Measurements from ENCODE around the gene CCDC149. TPM values are rescaled to one million over a fixed set of nuclear protein-coding genes. Genes with fewer than 3 reads are reported as not detected.

CCDC149 gene
- 10 to 100 TPM; 14.9 to 19.5 TPM for total RNA-seq
- long read RNA-seq, partial matches to known transcripts = 9 of 15 reads
- long read RNA-seq, other reads (novel, unspliced or antisense) = 3 of 15 reads

DNA sequence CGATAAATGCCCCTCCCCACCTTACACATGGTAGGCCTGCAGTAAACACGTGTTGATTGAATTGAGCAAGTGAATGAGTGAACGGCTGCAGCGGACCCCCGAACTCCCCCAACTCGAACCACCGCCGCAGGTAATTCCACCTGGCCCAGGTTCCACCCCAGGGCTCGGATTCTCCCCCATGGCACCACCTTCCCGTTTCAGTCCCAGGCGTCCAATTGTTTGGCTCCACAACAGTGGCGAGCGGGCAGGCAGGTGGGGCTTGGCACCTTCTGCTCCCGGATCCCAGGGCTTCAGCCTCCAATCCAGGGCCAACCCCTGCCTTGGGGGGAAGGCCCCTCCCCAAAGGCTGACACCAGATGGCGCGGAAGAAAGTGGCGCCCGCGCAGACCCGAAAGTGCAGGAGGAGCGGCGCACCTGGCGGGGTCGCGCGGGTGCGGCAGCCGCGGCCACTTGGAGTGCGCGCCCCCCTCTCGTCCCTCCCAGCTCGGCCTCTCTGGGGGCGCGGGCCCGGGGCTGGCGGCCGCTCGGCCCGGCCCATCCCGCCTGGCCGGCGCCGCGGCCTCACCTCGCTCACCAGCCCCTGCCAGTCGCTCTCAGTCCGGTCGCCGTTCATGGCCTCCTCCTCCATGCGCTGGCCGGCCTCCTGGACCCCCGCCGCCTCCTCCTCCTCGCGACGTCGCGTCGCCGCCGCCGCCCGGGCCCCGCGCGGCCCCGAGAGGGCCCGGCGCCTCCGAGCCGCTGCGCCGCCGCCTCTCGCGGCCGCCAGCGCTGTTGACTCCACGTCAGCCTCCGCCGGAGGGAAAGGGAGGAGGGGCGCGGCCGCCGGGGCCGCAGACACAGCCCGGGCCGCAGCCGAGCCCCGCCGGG is at the start of gene CCDC149:
TSS of gene CCDC149 (minus strand) at position 791 of the 867 bp plus-strand sequence. CDS start at position 613, 178 bp downstream.
- intact Hi-C loops (cut with DNase I) = no loop called here
- ATAC-seq (peak; percentile 87 to 94), DNase-seq (peak; percentile 79)

DNA sequence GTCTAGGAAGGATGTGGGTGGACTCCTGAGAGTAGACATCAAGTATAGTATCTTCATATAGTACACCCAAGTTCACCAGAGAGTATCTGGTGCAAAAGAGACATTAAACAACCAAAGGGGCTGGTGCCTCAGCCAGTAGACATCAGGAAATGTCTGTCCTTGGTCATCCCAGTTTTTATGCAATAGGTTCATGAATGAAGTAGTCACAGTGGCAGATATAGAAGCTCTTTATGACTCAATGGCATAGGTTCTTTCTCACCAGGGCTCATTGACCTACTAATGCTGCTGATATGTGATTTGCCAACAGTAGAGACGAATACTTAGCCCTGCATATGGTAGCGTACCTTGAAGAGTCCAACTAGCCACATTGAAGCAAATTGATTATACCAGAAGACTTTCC is 45.0 kb upstream of the CCDC149 start:
- DNase-seq = no peak
- no peak for ATAC-seq
- intact Hi-C loops (cut with DNase I) = no loop called here

DNA sequence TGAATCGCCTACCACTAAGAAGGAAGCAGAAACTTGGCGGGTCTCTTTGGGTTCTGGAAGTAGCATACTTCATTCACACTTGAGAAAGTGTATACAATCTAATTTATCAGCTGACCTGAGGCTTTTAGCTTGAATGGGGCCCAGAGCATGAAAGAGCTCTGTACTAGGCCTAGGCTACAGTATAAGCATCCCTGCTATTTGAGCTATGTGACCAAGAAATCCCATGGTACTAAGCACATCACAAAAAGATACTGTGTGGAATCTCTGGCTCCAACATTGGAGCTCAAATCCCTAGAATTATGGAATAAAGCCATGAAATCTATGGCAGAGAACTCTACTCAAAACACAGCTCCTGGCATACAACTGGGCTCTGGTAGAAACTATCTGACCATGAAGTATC is 43.9 kb upstream of the CCDC149 start:
- ATAC-seq (no peak), DNase-seq (no peak)
- intact Hi-C loops (cut with DNase I) = no loop called here

DNA sequence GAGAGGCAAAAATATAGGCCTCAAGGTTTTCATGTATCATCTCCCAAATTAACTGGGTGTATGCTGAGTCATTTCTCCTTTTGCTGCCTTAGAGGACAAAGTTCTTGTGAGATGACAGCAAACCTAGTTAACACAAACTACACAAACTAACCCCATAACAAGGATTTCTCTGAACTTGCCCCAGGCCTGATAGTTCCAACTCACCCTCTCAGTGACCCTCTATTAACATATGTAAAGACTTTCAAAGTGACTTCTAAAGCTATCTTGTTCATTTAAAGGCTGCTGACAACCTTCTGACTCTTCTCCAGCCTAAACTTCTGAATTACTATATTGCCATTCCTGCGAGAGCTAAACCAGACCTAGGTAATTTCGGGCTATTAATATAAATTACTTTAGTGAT is 43.2 kb upstream of the CCDC149 start:
- DNase-seq (no peak), ATAC-seq (no peak)
- intact Hi-C loops (cut with DNase I) = no loop called here

DNA sequence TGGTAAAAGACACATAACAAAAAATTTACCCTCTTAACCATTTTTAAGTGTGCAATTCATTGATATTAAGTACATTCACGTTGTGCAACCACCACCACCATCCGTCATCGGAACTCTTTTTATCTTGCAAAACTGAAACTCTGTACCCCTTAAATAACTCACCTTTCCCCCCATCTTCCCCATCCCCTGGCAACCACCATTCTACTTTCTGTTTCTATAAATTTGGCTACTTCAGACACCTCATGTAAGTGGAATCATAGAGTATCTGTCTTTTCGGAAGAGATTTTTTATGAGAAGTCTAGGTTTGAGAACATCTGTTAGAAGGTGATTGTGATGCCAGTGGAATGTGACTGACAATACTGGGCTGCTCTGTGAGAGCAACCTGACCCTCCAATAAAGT is 39.8 kb upstream of the CCDC149 start:
- DNase-seq (no peak), ATAC-seq (no peak)
- intact Hi-C loops (cut with DNase I) = no loop called here

DNA sequence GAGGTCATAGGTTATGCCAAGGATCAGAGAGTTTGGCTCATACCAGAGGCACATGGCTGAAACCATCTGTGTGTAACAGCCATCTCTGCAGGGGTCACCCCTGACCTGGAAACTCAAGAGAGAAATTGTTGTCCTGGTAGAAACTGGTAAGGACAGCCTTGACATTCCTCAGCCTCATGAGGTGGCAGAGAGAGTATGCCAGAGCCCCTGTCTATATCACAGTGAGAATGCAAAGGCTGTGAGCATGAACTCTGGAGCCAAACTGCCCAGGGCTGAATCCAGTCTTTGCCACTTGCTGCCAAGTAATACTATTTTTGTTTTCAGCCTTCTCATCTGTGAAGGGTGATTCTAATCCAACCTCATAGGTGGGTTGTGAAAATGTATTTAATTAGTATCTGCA is 37.1 kb upstream of the CCDC149 start:
- DNase-seq (no peak), ATAC-seq (peak; percentile 47 to 59)
- intact Hi-C loops (cut with DNase I) = no loop called here

DNA sequence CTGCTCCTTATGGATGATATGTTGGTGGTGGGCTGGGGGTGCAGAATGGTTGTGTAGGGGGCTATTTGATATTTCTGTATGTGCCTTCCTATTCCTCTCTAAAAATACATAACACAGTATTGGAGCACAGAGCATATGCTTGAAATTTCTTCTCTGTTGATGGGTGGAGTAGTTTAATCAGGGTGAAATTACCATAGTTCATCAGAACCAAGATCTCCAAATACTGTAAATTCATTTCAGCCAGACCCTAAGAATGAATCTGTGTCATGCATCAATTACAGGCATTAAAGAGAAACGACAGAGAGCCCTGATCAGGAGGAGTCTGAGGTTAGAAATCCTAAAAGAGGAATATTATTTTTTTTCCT is 25.1 kb upstream of the CCDC149 start:
- intact Hi-C loops (cut with DNase I) = no loop called here
- ATAC-seq = no peak
- no peak for DNase-seq

DNA sequence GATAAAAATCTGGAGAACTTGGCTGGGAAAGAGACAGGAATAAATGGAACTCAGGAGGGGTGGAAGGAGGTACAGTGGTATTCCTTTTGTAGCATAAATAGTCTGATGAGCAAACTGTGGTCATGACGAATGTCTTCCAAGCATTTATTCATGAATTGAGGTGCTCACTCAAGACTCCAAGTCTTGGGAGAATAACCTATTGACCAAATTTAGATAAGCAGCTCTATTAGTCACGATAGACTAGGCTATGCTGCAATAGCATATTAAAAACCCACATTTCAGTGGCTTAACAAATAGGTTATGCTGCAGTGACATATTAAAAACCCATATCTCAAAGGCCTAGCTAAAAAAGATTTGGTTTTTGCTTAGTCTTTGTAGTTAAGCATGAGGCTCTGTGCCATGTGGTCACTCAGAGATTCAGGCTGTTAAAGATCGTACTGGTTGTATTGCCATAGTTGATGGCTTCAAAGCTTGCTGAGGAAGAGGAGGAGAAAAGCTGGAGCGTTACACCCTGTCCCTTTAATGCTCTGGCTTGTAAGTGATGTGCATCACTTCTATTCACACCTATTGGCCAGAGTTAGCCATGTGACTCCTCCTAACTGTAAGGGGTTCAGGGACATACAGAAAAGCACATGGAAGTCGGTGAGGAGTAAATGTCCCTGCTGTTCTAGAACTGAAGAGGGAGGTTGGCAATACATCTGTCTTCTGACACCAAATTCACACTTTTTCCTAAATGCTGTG is 24.5 kb upstream of the CCDC149 start:
- DNase-seq = no peak
- no peak for ATAC-seq
- intact Hi-C loops (cut with DNase I) = no loop called here

DNA sequence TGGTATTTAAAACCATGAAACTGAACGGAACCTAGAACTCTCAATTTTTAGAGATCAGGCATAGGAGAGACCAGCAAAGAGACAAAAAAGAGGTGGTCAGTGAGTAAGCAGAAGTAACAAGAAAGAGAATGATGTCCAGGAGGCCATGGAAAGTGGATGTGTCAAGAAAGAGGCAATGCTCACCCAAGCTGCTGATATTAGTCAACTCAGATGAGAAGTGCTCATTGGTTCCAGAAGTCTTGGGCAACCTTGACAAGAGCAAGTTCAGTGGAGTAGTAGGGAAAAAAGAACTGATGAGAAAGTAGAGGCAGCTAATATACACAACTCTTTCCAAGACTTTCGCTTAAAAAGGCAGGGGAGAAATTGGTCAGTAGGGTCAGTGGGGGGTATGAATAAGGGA is 23.0 kb upstream of the CCDC149 start:
- intact Hi-C loops (cut with DNase I) = no loop called here
- ATAC-seq = no peak
- DNase-seq = no peak

DNA sequence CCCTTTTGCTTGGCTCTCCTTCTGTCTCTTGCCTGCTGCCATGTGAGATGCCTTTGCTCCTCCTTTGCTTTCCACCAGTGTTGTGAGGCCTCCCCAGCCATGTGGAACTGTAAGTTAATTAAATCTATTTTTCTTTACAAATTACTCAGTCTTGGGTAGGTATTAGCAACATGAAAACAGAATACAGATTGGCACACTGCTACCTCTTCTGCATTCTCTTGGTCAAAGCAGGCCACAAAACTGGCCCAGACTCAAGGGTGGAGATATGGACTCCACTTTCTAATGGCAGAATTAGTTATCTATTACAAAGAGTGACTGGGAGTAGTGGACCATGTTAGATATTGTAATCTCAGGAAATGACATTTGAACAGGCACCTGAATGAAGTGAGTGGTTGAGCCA is 21.5 kb upstream of the CCDC149 start:
- intact Hi-C loops (cut with DNase I) = no loop called here
- DNase-seq (no peak), ATAC-seq (no peak)

DNA sequence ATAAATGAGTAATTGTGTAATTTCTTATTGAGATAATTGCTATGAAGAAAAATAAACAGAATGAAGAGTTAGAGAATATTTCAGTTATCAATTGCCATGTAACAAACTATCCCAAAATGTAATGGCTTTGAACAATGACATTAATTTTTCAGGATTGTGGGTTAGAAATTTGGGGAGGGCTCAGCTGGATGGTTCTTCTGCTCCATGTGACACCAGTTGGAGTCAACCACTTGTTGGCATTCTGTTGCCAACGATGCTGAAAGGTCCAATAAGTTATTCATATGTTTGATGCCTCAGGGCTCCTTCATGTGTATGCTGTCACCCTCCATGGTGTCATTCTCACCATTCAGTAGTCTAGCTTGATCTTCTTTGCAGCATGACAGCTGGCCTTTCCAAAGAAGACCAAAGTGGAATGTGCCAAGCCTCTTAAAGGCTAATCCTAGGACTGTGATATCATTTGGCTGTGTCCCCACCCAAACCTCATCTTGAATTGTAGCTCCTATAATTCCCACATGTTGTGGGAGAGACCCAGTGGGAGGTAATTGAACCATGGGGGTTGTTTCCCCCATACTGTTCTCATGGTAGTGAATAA is 20.9 kb upstream of the CCDC149 start:
- ATAC-seq (no peak), DNase-seq (no peak)
- intact Hi-C loops (cut with DNase I) = no loop called here

DNA sequence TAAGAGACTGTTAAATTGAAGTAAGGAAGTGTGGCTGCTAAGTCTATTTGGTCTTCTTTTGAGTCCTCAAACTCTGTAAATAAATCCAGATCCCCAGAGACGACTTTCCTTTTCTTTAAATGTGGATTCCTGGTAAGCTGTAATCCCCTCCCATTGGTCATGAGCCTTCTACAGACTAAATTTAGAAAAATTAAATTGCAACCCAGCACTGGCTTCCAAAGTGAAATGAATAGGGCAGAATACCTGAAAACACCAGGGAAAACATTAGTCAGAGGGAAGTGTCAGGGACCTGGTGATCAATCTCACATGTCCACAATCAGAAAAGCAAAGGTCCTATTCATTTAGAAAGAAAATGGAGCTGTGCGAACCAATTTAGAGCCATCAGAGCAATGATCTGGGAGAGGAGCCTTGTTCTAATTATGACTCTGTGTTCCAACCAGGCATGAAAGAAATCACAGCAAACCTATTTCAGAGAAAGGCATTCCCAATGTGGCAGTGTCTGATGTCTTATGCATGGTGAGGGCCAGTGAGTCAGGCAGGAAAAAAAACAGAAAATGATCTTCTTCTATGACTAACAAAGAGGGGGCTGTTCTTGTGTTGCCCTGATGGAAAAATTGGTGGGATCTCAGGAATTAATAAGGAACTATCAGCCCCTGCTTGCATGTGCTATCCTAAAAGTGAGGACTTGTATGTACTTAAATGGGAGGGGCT is 19.8 kb upstream of the CCDC149 start:
- no peak for ATAC-seq
- no peak for DNase-seq
- intact Hi-C loops (cut with DNase I) = no loop called here

DNA sequence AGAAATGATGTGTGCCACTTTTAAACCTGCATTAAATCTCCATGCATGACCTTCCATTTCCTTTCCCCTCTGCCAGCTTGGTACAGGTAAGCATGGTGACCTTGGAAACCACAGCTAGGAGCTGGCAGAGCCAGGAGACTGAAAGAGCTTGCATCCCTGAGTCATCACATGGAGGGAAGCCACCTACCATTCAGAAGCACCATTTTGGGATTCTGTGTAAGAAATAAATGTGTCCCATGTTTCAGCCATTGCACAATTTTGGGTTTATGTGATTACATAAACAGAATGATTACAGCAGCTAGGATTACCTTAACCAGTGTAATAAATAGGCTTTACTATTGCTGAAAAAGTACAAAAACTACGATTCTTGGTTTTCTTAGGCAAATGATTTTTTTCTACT is 17.3 kb upstream of the CCDC149 start:
- intact Hi-C loops (cut with DNase I) = no loop called here
- no peak for DNase-seq
- no peak for ATAC-seq

DNA sequence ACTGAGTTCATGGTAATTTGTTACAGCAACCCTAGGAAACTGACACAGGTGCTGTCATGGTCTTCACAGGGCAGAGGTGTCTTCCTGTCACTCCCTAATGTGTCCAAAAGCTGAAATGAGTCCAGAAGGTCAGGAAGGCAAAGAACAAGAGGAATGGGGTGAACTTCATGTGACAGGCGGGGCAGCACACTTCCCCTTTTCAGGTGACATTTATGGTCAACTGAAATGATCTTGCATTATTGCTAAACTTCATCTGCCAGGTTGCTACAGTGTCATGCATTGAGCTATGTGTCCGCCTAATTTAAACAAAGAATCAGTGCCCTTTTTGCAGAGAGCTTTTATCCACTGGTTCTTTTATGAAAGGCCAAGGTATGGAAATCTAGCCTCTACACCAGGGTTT is 15.9 kb upstream of the CCDC149 start:
- no peak for ATAC-seq
- intact Hi-C loops (cut with DNase I) = no loop called here
- DNase-seq = no peak

DNA sequence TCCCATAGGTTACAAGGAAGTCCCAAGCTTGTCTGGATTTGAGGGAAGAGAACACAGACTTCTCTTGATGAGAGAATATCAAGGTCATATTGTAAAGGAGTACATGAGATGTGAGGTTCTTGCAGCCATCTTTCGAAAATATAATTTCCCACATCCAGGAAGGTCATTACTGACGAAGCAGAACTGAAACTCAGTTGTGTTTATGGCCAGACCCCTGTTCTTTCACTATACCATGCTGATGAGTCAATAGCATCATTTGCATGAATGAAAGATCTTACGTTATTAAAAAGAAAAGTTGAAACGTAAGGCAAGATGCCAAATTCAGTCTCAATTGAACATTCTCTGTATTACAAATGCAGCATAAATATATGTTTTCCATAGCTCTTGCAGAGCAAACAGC is 14.2 kb upstream of the CCDC149 start:
- intact Hi-C loops (cut with DNase I) = no loop called here
- DNase-seq = no peak
- no peak for ATAC-seq

DNA sequence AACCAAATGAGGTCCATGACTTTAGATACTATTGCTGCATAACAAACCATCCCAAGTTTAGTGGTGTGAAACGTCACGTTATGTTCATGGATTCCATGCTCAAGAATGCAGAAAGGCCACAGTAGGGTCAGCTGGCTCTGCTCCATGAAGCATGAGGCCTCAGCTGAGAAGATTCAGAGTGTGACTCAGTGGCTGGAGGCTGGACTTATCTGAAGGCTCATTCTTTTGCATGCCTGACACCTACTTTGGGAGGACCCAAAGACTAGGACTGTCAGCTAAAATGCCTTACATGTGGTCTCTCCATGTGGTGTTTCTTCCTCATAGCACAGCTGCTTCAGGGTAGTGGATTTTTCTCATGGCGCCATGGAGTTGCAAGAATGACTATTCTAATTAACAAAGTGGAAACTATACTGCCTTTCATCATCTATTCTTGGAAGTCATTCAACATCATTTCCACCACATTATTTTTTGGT is 11.5 kb upstream of the CCDC149 start:
- intact Hi-C loops (cut with DNase I) = no loop called here
- peak in 1 of 2 donors; percentile 63 for ATAC-seq

DNA sequence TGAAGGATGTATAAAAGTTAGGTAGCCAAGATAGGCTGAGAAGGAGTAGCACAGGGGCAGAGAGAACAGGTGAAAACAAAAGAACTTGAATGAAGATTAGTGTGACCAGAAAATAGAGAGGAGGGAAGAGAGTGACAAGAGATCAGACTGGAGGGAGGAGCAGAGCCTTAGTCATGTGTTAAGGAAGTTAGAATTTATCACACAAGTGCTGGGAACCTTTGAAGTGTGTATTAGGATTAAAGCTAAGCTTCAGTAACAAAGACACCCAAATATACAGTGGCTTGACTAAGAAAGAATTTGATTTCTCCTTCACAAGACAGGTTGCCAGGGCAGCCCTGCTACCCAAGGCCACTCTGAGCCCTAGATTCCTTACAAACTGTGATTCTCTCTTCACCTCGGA is 10.7 kb upstream of the CCDC149 start:
- DNase-seq (no peak), ATAC-seq (no peak)
- intact Hi-C loops (cut with DNase I) = no loop called here

More for the DNA sequence above, 11.5 kb upstream of the CCDC149 start:
- no peak for DNase-seq

DNA sequence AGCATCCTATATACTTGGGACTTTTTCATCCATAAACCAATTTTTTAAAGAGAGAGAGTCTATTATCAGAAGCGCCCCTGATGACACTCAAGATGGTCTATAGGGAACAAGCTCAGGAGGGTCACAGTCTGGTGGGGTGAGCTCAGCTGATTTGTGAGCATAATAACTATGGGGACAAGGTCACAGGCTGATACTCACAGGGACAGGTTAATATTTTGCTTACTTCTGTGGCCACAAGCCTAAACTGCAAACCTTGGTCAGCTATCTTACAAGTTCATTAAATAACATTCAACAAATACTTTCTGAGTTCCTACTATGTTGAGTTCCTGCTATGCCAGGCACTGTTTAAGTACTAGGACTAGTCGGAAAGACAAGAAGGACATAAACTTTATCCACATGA is 10.2 kb upstream of the CCDC149 start:
- no peak for DNase-seq
- intact Hi-C loops (cut with DNase I) = no loop called here
- ATAC-seq = no peak

DNA sequence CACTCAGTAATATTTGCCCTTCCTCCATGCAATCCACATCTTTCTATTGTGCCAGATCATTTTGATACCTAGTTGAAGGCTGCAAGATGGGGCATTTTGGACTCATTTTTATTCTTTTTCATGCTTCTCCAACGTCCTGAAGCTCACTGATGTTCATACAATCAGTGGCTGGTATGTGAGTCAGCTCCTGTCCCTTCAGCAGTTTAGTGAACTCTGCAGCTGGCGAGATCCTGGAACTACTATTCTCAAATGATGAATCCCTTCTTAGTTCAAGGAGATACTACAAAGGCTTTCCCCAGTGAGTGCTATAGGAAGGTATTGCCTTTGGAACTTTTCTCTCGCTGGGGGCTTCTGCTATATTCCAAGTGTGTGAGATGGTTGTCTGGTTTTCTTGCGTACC is 9.6 kb upstream of the CCDC149 start:
- intact Hi-C loops (cut with DNase I) = no loop called here
- ATAC-seq = no peak
- DNase-seq = no peak

DNA sequence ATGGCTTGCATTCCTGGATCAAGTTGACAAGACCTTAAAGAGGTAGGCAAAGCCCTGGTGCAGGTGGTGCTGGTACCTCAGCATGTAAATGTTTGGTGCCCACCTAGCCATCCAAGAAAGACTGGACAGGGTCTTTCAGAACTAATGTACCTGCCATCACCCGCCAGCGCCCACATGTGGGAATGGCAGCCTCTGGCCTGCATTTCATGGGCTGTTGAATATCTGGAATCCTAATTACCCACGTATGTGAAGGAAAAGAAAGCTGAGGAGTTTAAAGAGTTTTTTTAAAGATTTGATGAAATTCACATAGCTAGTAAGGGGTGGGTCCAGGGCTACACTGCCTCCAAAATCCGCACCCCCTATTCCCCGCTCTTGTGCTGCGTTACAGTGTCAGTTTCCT is 8.6 kb upstream of the CCDC149 start:
- intact Hi-C loops (cut with DNase I) = no loop called here
- ATAC-seq (no peak), DNase-seq (no peak)
